GM19324 (cell line): ENCODE results near the gene ZNF354C.

Experiments
- ATAC-seq: cut with Tn5 transposase; IDR thresholded peaks from one replicate; pipeline ENCODE4 v1.9.1; 2021; ENCODE audit warnings: mild to moderate bottlenecking, moderate library complexity; ENCODE audit not compliant: unreplicated experiment, low FRiP score

Gene ZNF354C

GRCh38 chr5:179126506-179126991 lies 66.4 kb downstream of the ZNF354C start:
- ATAC-seq, result no peak

- ATAC-seq, result no peak
Measured at GRCh38 chr5:179127136-179128040, 67.2 kb downstream of the ZNF354C start.

GRCh38 chr5:179128041-179128365 lies 67.8 kb downstream of the ZNF354C start:
- ATAC-seq, result no peak

- ATAC-seq, result no peak
Measured at GRCh38 chr5:179128976-179129375, 68.8 kb downstream of the ZNF354C start.

- no peak for ATAC-seq
Measured at GRCh38 chr5:179129607-179130071, 69.5 kb downstream of the ZNF354C start.

- ATAC-seq, result no peak
Measured at GRCh38 chr5:179130101-179130681, 70.0 kb downstream of the ZNF354C start.

- no peak for ATAC-seq
Measured at GRCh38 chr5:179131321-179131835, 71.2 kb downstream of the ZNF354C start.

- ATAC-seq, result no peak
Measured at GRCh38 chr5:179131886-179132585, 71.9 kb downstream of the ZNF354C start.

- ATAC-seq, result no peak
Measured at GRCh38 chr5:179132586-179133355, 72.6 kb downstream of the ZNF354C start.
